Measurements from ENCODE around the gene ACP5.
"Not testable (repeated sequence)": the region's sequence is repeated elsewhere in the genome, so short reads cannot be mapped to it uniquely, and the experiment has no call there.

Gene ACP5

DNA sequence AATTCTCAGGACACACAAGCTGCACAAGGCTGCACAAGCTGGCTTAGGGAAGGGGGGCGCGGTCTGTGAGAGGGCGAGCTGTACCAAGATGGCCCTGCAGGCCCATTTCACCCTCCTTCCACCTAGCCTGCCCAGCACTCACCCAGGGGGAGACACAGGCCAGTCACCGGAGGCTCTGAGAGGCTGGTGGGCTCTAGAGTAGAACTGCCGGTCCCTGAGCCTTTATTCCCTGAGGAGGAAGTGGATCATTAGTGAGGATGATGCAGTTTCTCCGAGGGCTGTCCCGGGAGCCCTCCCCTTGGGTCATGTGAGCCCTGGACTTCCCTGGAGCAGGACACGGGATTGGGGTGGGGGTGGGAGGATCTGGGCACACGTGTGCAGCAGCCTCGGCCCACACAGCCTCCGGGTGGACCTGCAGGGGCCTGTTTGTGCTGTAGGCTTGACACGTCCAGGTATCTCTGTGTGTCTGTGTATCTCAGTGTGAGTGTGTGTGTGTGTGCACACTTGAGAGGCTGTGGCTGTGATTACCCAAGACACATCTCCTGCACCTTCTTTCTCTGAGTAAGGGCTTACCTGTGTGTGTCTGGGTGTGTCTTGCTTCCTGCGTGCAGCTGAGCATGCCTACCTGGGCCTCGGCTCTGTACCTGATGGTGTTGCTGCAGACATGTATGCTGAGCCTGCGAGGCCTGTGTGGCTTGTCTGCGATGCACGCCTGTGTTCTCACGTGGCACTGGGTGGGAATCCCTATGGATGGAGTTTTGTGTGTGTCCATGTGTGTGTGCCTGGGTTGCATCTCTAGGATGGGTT, at the start of gene ACP5:
ACP5 (minus strand) TSS at position 195 of the 807 bp plus-strand sequence. CDS start 328 bp downstream, outside the sequence.
- DNase-seq = no peak

DNA sequence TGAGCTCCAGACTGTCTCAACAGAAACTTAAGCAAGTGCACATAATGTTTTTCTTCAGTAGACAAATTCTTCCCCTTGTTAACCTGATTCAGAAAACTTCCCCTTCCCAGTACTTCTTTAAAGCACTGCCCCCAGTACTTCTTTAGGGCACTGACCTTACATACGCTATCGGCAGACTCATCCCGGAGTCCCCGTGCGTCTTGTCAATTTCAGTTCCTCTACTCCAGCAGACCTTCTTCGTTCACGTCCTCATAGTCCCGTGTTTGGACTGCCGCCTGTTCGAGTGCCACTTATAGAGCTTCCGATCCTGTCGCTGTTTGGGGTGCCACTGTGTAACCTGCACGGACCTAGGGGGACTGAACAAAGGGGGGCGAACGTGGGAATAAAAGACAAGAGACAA, 48.8 kb upstream of the ACP5 start:
- DNase-seq = no peak

DNA sequence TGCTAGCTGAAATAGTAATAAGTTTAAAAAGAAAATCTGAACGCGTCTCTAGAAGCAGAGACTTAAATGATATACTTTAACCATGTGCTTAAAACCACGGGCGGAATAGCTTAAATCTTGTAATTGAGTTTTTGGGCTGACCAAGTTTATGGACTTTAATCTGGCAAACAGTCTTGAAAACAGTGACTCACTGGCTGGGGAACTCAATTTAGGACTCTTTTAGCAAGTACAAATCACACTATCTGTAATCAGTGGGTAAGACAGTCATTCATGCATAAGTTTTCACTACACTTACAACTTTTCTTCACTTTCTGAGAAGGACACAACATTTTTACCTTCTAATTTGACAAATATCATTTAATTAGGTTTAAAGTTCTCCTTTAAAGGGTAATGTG, 46.6 kb upstream of the ACP5 start:
- DNase-seq = no peak

DNA sequence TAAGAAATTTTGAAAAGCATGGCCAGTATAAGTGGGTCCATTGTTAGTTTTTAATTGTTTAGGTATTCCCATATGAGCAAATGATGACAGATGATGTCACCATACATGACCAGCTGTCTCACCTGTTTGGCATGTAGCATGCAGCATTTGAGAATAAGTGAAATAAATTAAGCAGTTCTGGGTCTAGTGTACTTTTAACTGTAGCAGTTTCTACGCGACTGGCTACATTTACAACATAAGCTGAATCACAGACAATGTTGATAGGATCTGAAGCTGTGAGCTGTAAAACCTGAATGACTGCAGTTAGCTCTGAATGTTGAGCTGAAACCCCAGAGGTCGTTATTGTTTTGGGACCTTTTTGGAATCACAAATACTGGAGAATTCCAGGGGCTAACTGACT, 45.0 kb upstream of the ACP5 start:
- DNase-seq = not testable (repeated sequence)

DNA sequence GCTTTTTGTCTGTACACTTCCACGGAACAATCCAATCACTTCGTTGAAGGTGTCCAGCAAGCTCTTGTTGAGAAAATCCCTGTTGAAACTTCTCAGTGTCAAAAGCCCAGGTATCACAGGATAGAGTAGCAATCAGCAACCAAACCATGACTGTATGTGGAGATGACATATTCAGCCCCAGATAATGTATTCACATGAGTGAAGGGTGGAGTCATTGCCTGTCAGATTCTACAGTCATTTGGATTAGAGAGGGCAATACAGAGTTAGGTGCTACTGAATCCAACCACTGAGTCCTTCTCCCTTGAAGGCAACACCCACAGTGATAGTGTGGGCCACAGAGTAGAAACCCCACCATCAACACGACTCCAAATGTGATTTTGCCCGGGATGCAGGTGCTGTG, 43.1 kb upstream of the ACP5 start:
- DNase-seq = no peak

DNA sequence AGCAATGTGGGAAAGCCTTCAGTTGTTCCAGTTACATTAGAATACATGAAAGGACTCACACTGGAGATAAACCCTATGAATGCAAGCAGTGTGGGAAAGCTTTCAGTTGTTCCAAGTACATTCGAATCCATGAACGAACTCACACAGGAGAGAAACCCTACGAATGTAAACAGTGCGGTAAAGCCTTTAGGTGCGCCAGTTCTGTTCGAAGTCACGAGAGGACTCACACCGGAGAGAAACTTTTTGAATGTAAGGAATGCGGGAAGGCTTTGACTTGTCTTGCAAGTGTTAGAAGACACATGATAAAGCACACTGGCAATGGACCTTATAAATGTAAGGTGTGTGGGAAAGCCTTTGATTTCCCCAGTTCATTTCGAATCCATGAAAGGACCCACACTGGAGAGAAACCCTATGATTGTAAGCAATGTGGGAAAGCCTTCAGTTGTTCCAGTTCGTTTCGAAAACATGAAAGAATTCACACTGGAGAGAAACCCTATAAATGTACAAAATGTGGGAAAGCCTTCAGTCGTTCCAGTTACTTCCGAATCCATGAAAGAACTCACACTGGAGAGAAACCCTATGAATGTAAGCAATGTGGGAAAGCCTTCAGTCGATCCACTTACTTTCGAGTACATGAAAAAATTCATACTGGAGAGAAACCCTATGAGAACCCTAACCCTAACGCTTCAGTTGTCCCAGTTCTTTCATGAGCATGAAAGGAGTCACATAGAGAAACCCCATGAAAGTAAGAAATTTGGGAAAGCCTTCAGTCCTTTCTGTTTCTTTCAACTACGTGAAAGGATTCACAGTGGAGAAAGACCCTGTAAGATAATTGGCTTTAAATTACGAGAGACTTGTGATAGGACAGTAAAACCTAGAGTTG, 40.0 kb upstream of the ACP5 start:
- DNase-seq = no peak

DNA sequence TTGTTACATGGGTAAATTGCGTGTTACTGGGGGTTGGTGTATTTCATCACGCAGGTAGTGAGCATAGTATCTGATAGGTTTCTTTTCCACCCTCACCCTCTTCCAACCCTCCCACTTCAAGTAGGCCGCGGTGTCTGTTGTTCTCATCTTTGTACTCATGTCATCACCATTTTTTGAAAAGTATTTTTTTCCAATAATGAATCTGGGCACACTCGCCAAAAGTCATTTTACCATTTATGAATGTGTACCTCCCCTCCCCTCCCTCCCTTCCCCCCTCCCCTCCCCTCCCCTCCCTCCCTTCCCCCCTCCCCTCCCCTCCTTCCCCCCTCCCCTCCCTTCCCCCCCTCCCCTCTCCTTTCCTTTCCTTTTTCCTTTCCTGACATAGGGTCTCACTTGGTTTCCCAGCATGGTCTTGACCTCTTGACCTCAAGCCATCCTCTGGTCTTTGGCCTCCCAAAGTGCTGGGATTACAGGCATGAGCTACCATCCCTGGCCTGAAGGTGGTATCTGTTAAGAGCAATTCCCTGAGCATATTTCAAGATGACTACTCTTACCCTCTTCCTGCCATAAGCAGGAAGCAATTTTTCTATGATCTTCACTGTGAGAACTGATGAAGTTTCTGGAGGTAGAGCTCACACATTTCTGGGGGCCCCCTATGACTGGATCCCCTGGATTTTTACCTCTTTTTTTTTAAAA, 35.5 kb upstream of the ACP5 start:
- DNase-seq = no peak

DNA sequence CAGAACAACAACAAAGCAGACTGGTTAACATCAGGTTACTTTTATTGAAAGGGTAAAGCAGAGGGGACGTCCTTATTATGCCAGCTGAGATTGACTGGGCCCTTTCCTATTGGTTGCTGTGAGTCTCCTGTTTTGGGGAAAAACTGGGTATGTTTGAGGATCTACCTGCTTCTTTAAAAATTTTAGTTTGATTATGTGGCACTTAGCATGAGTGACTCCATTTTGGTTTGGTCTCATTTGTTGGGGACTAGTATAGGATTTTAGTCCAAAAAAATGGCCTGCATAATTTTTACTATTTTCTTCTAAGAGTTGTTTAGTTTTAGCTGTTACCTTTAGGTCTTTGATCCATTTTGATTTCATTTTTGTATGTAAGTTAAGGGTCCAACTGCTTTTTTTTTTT, 34.3 kb upstream of the ACP5 start:
- no peak for DNase-seq

DNA sequence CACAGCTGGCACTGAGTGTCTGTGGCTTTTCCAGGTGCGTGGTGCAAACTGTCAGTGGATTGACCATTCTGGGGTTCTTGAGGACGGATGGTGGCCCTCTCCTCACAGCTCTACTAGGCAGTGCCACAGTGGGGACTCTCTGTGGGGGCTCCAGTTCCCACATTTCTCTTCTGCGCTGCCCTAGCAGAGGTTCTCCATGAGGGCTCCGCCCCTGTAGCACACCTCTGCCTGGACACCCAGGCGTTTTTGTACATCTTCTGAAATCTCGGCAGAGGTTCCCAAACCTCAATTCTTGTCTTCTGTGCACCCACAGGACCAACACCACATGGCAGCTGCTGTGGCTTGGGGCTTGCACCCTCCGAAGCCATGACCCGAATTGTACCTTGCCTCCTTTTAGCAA, 29.0 kb upstream of the ACP5 start:
- DNase-seq = no peak

DNA sequence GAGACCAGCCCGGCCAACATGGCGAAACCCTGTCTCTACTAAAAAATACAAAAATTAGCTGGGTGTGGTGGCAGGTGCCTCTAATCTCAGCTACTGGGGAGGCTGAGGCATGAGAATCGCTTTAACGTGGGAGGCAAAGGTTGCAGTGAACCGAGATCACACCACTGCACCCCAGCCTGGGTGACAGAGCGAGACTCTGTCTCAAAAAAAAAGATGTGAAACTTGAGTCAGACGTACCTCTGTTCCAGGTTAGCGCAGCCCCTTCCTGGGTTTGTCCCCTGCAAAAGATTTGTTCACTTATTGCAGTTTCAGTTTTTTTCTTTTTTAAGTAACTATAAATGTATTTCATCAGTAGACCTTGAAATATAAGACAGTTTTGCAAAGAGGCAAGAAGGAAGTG, 22.3 kb upstream of the ACP5 start:
- DNase-seq = not testable (repeated sequence)

DNA sequence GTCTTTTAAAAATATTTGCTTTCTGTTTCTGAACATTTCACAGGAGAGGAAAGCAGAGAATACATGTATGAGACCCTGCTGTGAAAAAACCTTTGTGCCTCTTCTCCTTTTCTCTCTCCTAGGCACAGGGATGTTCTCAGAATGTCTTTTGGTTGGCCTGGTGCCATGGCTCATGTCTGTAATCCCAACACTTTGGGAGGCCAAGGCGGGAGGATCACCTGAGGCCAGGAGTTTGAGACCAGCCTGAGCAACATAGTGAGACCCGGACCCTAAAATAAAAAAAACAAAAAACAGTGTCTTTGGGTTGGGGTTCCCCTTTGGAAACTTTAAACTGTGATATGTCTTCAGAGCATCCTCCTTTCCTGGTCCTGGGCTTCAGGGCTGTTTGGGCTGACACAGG, 21.3 kb upstream of the ACP5 start:
- DNase-seq = no peak

DNA sequence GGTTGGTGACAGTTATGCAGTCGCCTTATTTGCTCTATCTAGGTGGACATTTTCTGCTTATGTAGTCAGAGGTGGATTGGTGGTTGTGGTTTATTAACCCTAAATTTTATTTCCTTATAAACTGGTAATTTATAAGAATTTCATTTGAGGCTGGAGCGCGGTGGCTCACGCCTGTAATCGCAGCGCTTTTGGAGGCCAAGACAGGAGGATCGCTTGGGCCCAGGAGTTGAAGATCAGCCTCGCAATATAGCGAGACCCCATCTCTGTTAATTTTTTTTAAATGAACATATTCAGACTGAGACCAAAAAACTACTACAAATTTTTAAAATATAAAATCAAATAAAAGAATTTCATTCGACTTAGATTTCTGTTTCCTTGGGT, 20.6 kb upstream of the ACP5 start:
- DNase-seq = no peak

DNA sequence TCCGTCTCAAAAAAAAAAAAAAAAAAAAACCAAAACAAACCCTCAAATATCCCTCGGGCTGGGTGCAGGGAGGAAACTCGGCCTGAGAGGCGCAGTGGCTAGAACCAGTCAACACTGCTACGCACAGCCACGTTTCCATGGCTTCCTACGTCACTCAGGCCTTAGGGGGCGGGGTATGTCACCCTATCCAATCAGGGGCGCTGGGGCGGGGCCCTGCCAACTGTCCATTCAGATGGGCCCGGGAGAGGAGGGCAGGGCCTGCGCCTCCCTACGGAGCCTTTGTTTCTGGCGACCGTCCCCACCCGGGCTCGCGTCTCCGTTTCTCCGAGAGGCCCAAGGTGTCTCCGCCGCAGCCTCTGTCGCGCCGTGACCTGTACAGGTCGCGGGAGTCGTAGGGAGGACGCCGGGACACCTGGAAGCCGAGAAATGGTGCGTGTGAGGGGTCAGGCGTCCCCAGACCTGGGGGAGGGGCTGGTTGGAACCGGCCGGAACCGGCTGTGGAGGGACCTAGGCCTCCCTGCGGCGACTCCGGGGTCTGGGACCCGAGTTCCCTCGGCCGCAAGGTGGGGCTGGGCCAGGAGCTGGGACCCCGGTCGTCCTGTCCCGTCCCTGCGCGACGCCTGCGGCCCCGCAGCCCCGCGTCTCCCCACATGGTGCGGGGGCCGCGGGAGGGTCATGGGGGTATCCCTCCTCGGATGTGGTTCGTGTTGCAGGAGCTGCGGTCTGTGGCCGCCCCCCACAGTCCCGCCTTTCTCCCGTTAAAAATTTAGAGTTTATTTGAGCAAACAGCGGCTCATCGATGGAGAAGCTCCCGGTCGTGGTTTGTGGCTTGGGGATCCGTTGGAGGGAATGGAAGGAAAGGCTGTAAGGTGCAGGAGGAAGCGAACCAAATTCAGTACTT, 20.0 kb upstream of the ACP5 start, which contains the start of gene ZNF627:
ZNF627 (plus strand) TSS at position 282 of the 901 bp plus-strand sequence; CDS start at position 427, 145 bp downstream.
- DNase-seq = peak; percentile 97

DNA sequence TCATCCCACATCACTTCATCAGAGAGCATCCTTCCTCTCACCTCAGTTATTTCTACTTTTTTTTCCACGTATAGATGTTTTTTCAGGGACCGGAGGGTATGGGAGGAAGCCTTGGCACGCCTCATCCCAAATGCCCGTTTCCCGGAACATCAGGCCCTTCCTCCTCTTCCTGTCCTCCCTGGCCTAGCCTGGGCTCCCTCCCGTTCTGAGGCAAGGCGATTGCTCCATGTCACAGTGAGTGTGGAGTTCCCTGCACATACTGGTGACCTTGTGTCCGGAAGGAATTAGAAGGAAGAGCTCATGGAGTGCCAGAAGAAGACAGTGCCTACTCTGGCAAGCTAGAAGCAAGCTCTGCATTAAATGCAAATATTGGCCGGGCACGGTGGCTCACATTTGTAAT, 18.7 kb upstream of the ACP5 start:
- DNase-seq = no peak

DNA sequence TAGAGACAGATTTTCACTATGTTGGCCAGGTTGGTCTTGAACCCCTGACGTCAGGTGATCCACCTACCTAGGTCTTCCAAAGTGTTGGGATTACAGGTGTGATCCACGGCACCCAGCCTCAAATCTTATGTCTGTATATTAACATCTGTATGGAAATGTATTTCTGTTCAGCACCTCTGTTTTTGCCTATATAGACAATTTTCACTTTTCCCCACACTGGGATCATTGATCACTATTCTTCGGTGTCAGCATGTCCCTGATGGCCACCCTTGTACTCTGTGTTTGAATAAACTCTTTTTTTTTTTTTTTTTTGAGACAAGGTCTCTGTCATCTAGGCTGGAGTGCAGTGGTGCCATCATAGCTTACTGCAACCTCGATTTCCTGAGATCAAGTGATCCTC, 16.6 kb upstream of the ACP5 start:
- no peak for DNase-seq

DNA sequence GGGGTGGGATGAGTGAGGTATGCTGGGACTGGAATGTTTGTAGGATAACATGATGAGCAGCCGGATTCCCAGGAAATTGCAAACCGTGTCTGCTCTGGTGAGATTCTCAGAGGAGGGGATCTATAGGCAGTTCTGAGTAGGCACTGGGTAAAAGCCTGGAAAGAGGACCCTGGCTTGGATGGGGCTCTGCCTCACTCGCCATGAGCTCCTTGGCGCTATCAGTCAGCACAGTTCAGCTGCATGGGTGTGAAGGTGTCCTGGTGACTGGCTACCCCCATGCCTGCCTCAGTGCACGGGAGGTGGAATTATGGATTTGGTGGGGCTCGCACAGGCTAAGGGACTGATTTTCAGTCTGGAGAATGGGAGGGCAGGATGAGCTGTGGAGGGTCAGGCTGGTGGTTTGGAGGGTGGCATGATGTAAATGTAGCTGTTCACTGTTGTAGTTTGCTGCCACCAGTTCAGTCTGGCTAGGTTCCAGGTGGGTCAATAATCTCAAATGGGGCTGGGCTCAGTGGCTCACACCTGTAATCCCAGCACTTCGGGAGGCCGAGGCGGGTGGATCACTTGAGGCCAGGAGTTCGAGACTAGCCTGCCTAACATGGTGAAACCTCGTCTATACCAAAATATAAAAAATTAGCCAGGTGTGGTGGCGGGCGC, 10.7 kb upstream of the ACP5 start:
- DNase-seq = no peak

DNA sequence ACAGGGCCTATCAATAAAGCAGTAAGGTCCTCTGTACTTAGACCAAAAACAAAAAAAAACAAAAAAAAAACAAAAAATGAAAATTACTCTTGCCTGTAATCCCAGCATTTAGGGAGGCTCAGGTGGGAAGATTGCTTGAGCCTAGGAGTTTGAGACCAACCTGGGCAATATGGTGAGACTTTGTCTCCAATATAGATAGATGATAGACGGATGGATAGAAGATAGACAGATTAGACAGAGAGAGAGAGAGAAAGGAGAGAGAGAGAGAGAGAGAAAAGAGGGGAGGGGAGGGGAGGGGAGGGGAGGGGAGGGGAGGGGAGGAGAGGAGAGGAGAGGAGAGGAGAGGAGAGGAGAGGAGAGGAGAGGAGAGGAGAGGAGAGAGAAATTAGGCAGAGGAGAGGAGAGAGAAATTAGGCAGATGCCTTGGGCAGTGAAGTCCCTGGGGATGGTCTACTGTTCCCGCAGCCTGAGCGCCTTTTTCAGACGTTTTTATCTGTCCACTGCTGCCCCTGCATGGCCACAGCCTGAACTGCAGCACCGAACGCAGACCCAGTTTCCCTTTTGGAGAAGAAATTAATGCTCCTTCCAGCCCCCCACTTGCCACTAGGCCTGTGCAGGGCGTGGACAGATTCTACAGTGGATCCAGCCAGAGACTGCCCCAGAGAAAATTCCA, 10.0 kb upstream of the ACP5 start:
- DNase-seq = peak; percentile 88

DNA sequence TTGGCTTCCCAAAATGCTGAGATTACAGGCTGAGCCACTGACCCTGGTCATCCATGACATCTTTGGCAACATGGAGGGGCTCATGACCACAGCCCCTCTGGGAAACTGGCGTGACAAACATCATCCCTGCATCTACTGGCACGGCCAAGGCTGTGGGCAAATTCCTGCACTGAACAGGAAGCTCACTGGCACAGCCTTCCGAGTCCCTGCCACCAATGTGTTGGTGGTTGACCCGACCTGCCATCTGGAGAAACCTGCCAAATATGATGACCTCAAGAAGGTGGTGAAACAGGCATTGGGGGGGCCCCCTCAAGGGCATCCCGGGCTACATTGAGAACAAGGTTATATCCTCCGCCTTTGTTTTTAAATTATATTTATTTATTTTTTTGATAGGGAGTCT, 8.9 kb upstream of the ACP5 start:
- DNase-seq = no peak

DNA sequence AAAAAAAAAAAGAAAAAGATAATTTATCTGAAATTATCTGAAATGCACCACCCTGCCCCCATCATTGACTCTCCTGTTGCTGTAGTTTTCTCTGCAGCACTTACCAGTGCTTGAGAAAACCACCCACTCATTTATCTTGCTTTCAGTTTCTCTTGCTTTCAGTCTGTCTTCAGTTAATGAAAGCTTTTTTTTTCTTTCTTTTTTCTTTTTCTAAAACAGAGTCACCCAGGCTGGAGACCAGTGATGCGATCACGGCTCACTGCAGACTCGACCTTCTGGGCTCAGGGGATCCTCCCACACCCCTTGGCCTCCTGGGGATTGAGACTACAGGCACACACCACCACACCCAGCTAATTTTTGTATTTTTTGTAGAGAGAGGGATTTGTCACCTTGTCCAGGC, 4.3 kb upstream of the ACP5 start:
- no peak for DNase-seq

DNA sequence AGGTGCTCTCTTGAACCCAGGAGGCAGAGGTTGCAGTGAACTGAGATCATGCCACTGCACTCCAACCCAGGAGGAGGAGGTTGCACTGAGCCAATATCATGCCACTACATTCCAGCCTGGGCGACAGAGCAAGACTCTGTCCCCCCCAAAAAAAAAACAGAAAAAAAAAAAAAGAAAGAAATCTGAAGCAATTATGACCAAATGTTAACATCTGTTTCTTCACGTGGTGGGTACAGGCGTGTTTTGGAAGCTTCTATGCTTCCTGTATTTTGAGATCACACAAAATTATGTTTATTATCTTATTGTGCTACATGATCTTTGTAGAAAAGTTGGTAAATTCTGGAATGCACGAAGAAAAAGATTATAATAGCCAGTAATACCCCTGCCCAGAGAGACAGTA, 2.7 kb upstream of the ACP5 start:
- DNase-seq = no peak

All from NCI-H2171 (cell line).